ENCODE data around the gene PTGES3. TPM values are rescaled to one million over a fixed set of nuclear protein-coding genes. Genes with fewer than 3 reads are reported as not detected.

PTGES3 gene
- total and polyA plus RNA-seq, 2 of the 8 experiments (the other 6 are each of a cell fraction or from before 2014, with no cell fraction given) = 111 to 464 TPM

- TF ChIP-seq CHD7 (IDR thresholded peaks at IDR 0.05; ENCODE audit: insufficient replicate concordance, low read length) (no peak), JUN (IDR thresholded peaks at IDR 0.05; ENCODE audit: low read depth, low read length) (no peak), HDAC2 (IDR thresholded peaks at IDR 0.05; ENCODE audit: borderline replicate concordance in 1 of 2, low read depth in 2 of 2, low read length in 2 of 2) (no peak), FOSL1 (IDR thresholded peaks at IDR 0.05; ENCODE audit: insufficient read depth, low read depth, low read length) (no peak), SP2 (IDR thresholded peaks at IDR 0.05; ENCODE audit: low read length) (no peak), CBX5 (IDR thresholded peaks at IDR 0.05; ENCODE audit: low read depth, low read length) (no peak)
Measured at GRCh38 chr12:56716933-56717880, 29.1 kb upstream of the PTGES3 start (continued).
